ENCODE data around the gene PRSS23. TPM values are rescaled to one million over a fixed set of nuclear protein-coding genes. Genes with fewer than 3 reads are reported as not detected.

Gene PRSS23
- total RNA-seq, 1 experiment from 2014 or later, result 9.8 TPM

DNA sequence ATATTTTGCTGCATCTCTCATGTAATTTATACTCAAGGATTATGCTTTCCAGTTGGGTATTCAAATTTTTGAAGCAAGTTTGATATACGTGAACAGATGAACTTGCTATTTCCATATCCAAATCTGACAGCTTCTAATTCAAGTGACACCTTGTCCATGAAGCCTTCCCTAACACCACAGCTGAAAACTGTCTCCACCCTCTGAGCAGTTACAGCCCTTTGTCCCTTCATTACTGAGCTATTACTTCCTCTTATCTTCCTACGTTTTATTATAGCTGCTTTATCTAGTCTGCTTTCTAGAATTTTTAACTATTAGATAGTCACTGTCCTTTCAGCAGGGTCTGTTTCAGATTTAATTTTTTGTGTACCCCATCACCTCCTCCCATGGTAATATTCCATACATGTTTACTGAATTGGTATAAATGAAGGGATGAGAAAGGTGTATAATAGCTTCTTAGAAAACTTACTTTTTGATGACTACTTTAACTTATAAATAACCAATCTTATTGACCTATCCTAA lies 13.3 kb upstream of the PRSS23 start:
- BruUV-seq (replicated peaks), result no TSS peak
- CTCF ChIA-PET, result interaction anchor here (0.6 to 0.7 kb wide), 3 partner anchors 10 to 151 kb away, joined by 3 read pairs; partner anchors contain the start of gene PRSS23
- no peaks in the 10 kb centered on the region for H3K9me3 Mint-ChIP-seq (ENCODE audit: unreplicated experiment)
- H3K36me3 Mint-ChIP-seq (ENCODE audit: insufficient read depth, unreplicated experiment), result no peaks in the 10 kb centered on the region
- H3K27ac Mint-ChIP-seq (ENCODE audit: low read depth, unreplicated experiment), result no peak overlapping the region
- no peak for DNase-seq (ENCODE audit: unreplicated experiment)
- intact Hi-C loops (cut with micrococcal nuclease), result no loop called here
- TF ChIP-seq, protein P1, sequence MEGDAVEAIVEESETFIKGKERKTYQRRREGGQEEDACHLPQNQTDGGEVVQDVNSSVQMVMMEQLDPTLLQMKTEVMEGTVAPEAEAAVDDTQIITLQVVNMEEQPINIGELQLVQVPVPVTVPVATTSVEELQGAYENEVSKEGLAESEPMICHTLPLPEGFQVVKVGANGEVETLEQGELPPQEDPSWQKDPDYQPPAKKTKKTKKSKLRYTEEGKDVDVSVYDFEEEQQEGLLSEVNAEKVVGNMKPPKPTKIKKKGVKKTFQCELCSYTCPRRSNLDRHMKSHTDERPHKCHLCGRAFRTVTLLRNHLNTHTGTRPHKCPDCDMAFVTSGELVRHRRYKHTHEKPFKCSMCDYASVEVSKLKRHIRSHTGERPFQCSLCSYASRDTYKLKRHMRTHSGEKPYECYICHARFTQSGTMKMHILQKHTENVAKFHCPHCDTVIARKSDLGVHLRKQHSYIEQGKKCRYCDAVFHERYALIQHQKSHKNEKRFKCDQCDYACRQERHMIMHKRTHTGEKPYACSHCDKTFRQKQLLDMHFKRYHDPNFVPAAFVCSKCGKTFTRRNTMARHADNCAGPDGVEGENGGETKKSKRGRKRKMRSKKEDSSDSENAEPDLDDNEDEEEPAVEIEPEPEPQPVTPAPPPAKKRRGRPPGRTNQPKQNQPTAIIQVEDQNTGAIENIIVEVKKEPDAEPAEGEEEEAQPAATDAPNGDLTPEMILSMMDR (IDR thresholded peaks at IDR 0.05; ENCODE audit: unreplicated experiment), result no peak
- H3K4me1 Mint-ChIP-seq (ENCODE audit: insufficient read depth, unreplicated experiment), result peaks cover 22% of the 10 kb centered on the region
- no peak overlapping the region for H3K4me3 Mint-ChIP-seq (ENCODE audit: unreplicated experiment)
- no peaks in the 10 kb centered on the region for H3K27me3 Mint-ChIP-seq (ENCODE audit: insufficient read depth, unreplicated experiment)
- POLR2A ChIA-PET, result interaction anchor here (0.6 kb wide), 1 partner anchor 164 kb away, joined by 3 read pairs; no protein-coding TSS in a partner anchor

DNA sequence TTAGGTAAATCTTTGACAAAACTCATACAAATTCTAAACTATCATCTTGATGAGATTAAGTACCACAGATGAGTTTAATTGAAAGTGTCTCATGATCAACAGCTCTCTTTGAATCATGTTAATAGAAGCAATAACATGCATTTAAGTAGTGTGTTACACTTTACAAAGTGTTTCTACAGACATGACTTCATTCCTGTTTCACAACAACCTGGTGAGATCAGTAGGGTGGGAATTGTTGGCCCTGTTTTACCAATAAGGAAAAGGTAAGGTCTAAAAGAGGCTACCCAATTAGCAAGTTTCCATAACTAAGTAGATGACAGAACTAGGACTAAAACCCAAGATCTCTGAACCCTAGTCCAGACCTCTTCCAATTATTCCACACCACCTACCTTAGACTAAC lies 12.7 kb upstream of the PRSS23 start:
- intact Hi-C loops (cut with micrococcal nuclease), result no loop called here
- Mint-ChIP-seq H3K4me1 (ENCODE audit: insufficient read depth, unreplicated experiment) (peaks cover 22% of the 10 kb centered on the region), H3K27ac (ENCODE audit: low read depth, unreplicated experiment) (no peak overlapping the region), H3K36me3 (ENCODE audit: insufficient read depth, unreplicated experiment) (no peaks in the 10 kb centered on the region), H3K9me3 (ENCODE audit: unreplicated experiment) (no peaks in the 10 kb centered on the region), H3K27me3 (ENCODE audit: insufficient read depth, unreplicated experiment) (no peaks in the 10 kb centered on the region), H3K4me3 (ENCODE audit: unreplicated experiment) (no peak overlapping the region)
- CTCF ChIA-PET, result no interaction called here
- DNase-seq (ENCODE audit: unreplicated experiment), result no peak
- TF ChIP-seq, protein P1 (IDR thresholded peaks at IDR 0.05; ENCODE audit: unreplicated experiment), result no peak
- BruUV-seq (replicated peaks), result no TSS peak
- POLR2A ChIA-PET, result no interaction called here

DNA sequence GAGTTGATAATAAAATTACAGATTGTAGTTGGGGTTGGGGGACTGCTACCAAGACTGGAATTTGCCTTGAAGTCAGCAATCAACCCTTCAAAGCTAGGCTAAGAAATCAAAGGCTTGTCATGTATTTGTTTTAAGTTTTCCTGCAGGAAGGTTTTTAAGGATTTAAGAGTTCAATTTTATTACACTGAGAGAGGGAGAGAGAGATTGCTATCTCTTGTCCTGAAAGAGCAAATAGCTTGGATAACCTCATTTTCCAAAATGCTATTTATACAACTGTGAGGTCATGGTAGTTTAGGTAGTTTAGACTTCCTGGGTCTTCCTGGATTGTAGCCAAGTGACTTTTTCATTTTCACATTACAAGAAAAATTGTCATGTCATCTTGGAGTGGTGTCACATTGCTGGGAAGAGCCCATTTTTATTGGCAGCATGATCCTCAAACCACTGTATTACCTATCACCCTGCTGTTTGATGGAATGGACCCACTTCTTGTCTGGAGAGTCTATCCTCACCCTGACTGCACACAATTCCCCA lies 10.1 kb upstream of the PRSS23 start:
- intact Hi-C loops (cut with micrococcal nuclease), result no loop called here
- no TSS peak for BruUV-seq (replicated peaks)
- POLR2A ChIA-PET, result no interaction called here
- H3K36me3 Mint-ChIP-seq (ENCODE audit: insufficient read depth, unreplicated experiment), result no peaks in the 10 kb centered on the region
- H3K27ac Mint-ChIP-seq (ENCODE audit: low read depth, unreplicated experiment), result no peak overlapping the region
- H3K4me1 Mint-ChIP-seq (ENCODE audit: insufficient read depth, unreplicated experiment), result peaks cover 6% of the 10 kb centered on the region
- H3K27me3 Mint-ChIP-seq (ENCODE audit: insufficient read depth, unreplicated experiment), result no peaks in the 10 kb centered on the region
- no peak for DNase-seq (ENCODE audit: unreplicated experiment)
- TF ChIP-seq, protein P1 (IDR thresholded peaks at IDR 0.05; ENCODE audit: unreplicated experiment), result no peak
- CTCF ChIA-PET, result interaction anchor here (1.0 kb wide), 1 partner anchor 37 kb away, joined by 4 read pairs; no protein-coding TSS in a partner anchor
- H3K9me3 Mint-ChIP-seq (ENCODE audit: unreplicated experiment), result no peaks in the 10 kb centered on the region
- no peak overlapping the region for H3K4me3 Mint-ChIP-seq (ENCODE audit: unreplicated experiment)

DNA sequence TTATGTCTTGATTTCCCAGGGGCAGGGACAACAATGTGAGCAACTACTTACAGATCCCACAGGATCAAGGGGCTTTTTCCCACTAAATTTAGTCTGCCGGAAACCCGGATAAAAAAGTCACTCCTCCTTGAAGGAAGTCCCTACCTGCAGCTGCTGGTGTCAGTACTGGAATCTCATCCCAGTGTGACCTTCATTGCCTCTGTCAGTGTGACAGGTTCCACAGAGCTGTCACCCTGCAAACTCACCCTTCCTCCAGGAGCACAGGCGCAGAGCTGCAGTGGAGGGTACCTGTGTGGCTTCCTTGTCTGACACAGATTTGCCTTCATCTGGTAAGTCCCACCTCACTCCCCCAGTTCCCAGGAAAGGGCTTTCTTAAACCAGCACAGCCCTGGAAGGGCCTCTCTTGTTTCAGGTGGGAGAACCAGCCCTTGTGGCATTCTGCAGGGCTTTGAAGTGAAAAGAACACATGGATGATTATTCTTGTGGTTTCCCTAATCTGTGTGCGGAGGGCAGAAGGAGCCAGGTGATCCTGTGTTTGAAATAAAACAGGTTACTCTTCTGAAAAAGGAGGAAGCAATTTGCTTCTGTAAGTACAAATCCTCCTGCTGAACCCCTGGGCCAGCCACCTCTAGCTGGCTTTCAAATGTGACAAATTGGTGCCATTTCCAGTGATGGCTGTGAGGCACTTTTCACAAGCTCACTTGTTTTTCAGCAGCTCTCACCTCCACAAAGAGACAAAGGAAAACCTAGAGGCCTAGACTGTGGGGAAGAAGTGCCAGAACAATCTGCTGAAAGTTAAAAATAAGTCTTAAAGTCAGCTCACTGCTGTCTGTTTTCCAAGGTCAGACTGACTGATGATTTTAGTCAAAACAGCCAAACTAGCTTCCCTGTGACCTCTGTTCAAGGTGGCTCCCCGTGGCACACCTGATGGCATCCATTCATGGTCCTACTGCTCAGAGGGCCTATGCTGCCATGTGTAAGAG lies 9.2 kb upstream of the PRSS23 start:
- intact Hi-C loops (cut with micrococcal nuclease), result no loop called here
- BruUV-seq (replicated peaks), result no TSS peak
- DNase-seq (ENCODE audit: unreplicated experiment), result no peak
- Mint-ChIP-seq H3K36me3 (ENCODE audit: insufficient read depth, unreplicated experiment) (no peaks in the 10 kb centered on the region), H3K27me3 (ENCODE audit: insufficient read depth, unreplicated experiment) (no peaks in the 10 kb centered on the region), H3K4me3 (ENCODE audit: unreplicated experiment) (no peak overlapping the region), H3K9me3 (ENCODE audit: unreplicated experiment) (no peaks in the 10 kb centered on the region), H3K27ac (ENCODE audit: low read depth, unreplicated experiment) (no peak overlapping the region), H3K4me1 (ENCODE audit: insufficient read depth, unreplicated experiment) (peaks cover 12% of the 10 kb centered on the region)
- POLR2A ChIA-PET, result interaction anchor here (0.6 to 0.8 kb wide), 2 partner anchors 8 to 18 kb away, joined by 3 to 4 read pairs; no protein-coding TSS in a partner anchor
- CTCF ChIA-PET, result interaction anchor here (0.6 to 1.3 kb wide), 4 partner anchors 12 to 749 kb away, joined by 3 to 4 read pairs (median 4); no protein-coding TSS in a partner anchor
- TF ChIP-seq, protein P1 (IDR thresholded peaks at IDR 0.05; ENCODE audit: unreplicated experiment), result no peak

All from MCF 10A (cell line).